Measurements from ENCODE around the gene PTPN23.

DNA sequence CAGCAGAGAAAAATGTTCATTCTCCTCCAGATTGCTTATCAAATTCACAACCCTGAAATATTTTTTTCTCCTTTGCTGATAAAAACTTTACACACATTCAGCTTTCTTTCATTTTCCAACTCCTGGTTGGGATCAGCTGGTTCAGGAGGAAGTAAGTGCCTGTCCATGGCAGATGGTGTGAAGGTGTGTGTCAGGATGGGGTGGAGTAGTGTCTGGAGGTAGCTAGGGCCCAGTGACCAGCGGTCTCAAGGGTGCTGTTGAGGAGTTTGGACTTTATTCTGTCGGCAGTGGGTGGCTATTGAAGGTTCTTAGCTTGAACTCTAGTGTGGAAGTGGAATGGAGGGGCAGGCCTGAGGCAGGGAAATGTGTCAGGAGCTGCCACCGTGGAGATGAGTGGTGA, 46.9 kb upstream of the PTPN23 start:
- TF ChIP-seq, protein P1, sequence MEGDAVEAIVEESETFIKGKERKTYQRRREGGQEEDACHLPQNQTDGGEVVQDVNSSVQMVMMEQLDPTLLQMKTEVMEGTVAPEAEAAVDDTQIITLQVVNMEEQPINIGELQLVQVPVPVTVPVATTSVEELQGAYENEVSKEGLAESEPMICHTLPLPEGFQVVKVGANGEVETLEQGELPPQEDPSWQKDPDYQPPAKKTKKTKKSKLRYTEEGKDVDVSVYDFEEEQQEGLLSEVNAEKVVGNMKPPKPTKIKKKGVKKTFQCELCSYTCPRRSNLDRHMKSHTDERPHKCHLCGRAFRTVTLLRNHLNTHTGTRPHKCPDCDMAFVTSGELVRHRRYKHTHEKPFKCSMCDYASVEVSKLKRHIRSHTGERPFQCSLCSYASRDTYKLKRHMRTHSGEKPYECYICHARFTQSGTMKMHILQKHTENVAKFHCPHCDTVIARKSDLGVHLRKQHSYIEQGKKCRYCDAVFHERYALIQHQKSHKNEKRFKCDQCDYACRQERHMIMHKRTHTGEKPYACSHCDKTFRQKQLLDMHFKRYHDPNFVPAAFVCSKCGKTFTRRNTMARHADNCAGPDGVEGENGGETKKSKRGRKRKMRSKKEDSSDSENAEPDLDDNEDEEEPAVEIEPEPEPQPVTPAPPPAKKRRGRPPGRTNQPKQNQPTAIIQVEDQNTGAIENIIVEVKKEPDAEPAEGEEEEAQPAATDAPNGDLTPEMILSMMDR (IDR thresholded peaks at IDR 0.05), result no peak
- TF ChIP-seq POLR2AphosphoS5 (IDR thresholded peaks at IDR 0.05), result no peak

Measured in breast epithelium (tissue), 3 donors.